HG02798 (cell line): Measurements from ENCODE around the gene TSSK2.
"Not testable (repeated sequence)": the region's sequence is repeated elsewhere in the genome, so short reads cannot be mapped to it uniquely, and the experiment has no call there.

Experiments used
- ATAC-seq: cut with Tn5 transposase; IDR thresholded peaks from one replicate; pipeline ENCODE4 v1.9.1; 2021; ENCODE audit warnings: mild to moderate bottlenecking; ENCODE audit not compliant: unreplicated experiment, poor library complexity

TSSK2 gene

GRCh38 chr22:19138217-19139000 is 7.3 kb downstream of the TSSK2 start:
- ATAC-seq: no peak

- no peak for ATAC-seq
Observed at GRCh38 chr22:19139001-19139356, 7.9 kb downstream of the TSSK2 start.

GRCh38 chr22:19139974-19140373 is 8.9 kb downstream of the TSSK2 start:
- ATAC-seq: no peak

GRCh38 chr22:19142394-19142793 is 11.3 kb downstream of the TSSK2 start:
- no peak for ATAC-seq

GRCh38 chr22:19143212-19143611 is 12.1 kb downstream of the TSSK2 start:
- ATAC-seq: no peak

- no peak for ATAC-seq
Observed at GRCh38 chr22:19143967-19144400, 12.9 kb downstream of the TSSK2 start.

GRCh38 chr22:19146215-19146968 is 15.3 kb downstream of the TSSK2 start:
- ATAC-seq: no peak

- no peak for ATAC-seq
Observed at GRCh38 chr22:19147195-19147780, 16.2 kb downstream of the TSSK2 start.

GRCh38 chr22:19148417-19149046 is 17.4 kb downstream of the TSSK2 start:
- ATAC-seq: no peak

- ATAC-seq: no peak
Observed at GRCh38 chr22:19149047-19149883, 18.2 kb downstream of the TSSK2 start.

GRCh38 chr22:19149991-19150390 is 18.9 kb downstream of the TSSK2 start, which contains the start of gene GSC2:
Gene GSC2 (minus strand): TSS chr22:19150292. CDS start chr22:19150283, 9 bp downstream.
- ATAC-seq: no peak

GRCh38 chr22:19150482-19151328 is 19.6 kb downstream of the TSSK2 start:
- ATAC-seq: no peak

- no peak for ATAC-seq
Observed at GRCh38 chr22:19151329-19152191, 20.5 kb downstream of the TSSK2 start.

- no peak for ATAC-seq
Observed at GRCh38 chr22:19152942-19153883, 22.1 kb downstream of the TSSK2 start.

GRCh38 chr22:19156109-19156508 is 25.0 kb downstream of the TSSK2 start:
- not testable (repeated sequence) for ATAC-seq

GRCh38 chr22:19158649-19159048 is 27.5 kb downstream of the TSSK2 start:
- not testable (repeated sequence) for ATAC-seq

- no peak for ATAC-seq
Observed at GRCh38 chr22:19164425-19164824, 33.3 kb downstream of the TSSK2 start.
